K562 (cell line): ENCODE data around the gene ACVR2B. TPM values are rescaled to one million over a fixed set of nuclear protein-coding genes. Genes with fewer than 3 reads are reported as not detected.

ENCODE experiments used
- ATAC-seq: fragments of 200-7000 bp; cut with Tn5 transposase; 3 replicates; pipeline ENCODE4 v1.9.1; 2020; ENCODE audit warnings: moderate library complexity
- BruUV-seq: library from RNA; stranded (reverse); fragments of 400-500 nt; replicated peaks from 2 replicates; lab custom pipeline; 2021; lab: Mats Ljungman, UMichigan
- CTCF ChIA-PET: fragments of 300-600 bp; formaldehyde crosslinking; extraction: SDS; loops from one replicate; lab custom pipeline; 2021; ENCODE audit warnings: low intra/inter-chr PET ratio; lab: Yijun Ruan, JAX
- POLR2A ChIA-PET: fragments of 300-600, 350-650 bp; sonication (Branson Sonifier 250); formaldehyde crosslinking; extraction: SDS; loops from one replicate; lab custom pipeline; 2021; ENCODE audit warnings: antibody characterized with exemption, inconsistent platforms; lab: Yijun Ruan, JAX
- DNase-seq, 4 experiments: peaks; one replicate each; pipeline versions ENCODE4 v3.0.0 to v3.0.0-alpha.2; 2011 to 2018; ENCODE audit warnings: low spot score in 3 of 4, mixed read lengths in 3 of 4; ENCODE audit errors: extremely low read depth in 1 of 4
- FAIRE-seq: peaks from 2 replicates; lab custom pipeline; 2011; peaks lifted over from hg19 to GRCh38; lab: Jason Lieb, UNC
- H2AFZ ChIP-seq: 2 replicates; pipeline ENCODE4 v1.6.0; 2011; ENCODE audit warnings: low read depth, low read length, control low read depth, inconsistent platforms
- H3K27ac ChIP-seq: fragments of 200-600 bp; 3 replicates; pipeline ENCODE4 v1.8.0; 2011; ENCODE audit warnings: low read depth, mild to moderate bottlenecking, control low read depth, inconsistent platforms, low read length, moderate library complexity, mixed read lengths; ENCODE audit errors: extremely low read depth
- H3K27me3 ChIP-seq, 2 experiments: fragments of 300-600 bp in 1 of 2; 2 replicates in 1 of 2; 3 replicates in 1 of 2; pipeline versions ENCODE4 v1.6.0 to v1.8.0; 2011; ENCODE audit warnings: inconsistent platforms in 2 of 2, low read length in 2 of 2, mild to moderate bottlenecking in 1 of 2, mixed read lengths in 1 of 2, moderate library complexity in 1 of 2; ENCODE audit not compliant: control insufficient read depth in 2 of 2, insufficient read depth in 2 of 2
- H3K36me3 ChIP-seq: fragments of 300-600 bp; 3 replicates; pipeline ENCODE4 v1.8.0; 2011; ENCODE audit warnings: mild to moderate bottlenecking, low read length, inconsistent platforms; ENCODE audit not compliant: control insufficient read depth, insufficient read depth
- H3K4me1 ChIP-seq, 2 experiments: fragments of 200-600 bp in 1 of 2; replicated peaks in 1 of 2; 2 replicates in 1 of 2; 3 replicates in 1 of 2; pipeline versions ENCODE4 v1.5.1 to v1.8.0; 2011; ENCODE audit warnings: inconsistent platforms in 2 of 2, low read length in 2 of 2, mild to moderate bottlenecking in 1 of 2, mixed read lengths in 1 of 2, moderate library complexity in 1 of 2; ENCODE audit not compliant: control insufficient read depth in 2 of 2, insufficient read depth in 2 of 2
- H3K4me2 ChIP-seq: 2 replicates; pipeline ENCODE4 v1.6.1; 2011; ENCODE audit warnings: low read length, control low read depth, inconsistent platforms, mixed read lengths; ENCODE audit not compliant: insufficient read depth
- H3K4me3 ChIP-seq: fragments of 200-600 bp; sonication (generic), shearing (Covaris generic); 2 replicates; pipeline ENCODE4 v1.5.1; 2016; ENCODE audit warnings: control low read depth, inconsistent platforms
- H3K79me2 ChIP-seq: fragments of 200-600 bp; 3 replicates; pipeline ENCODE4 v1.8.0; 2011; ENCODE audit warnings: low read length, inconsistent platforms; ENCODE audit not compliant: control insufficient read depth, insufficient read depth
- H3K9ac ChIP-seq, 2 experiments: 2 replicates each; pipeline versions ENCODE4 v1.6.0 to v1.6.1; 2011; ENCODE audit warnings: low read depth in 2 of 2, low read length in 2 of 2, control low read depth in 1 of 2, inconsistent platforms in 1 of 2, mild to moderate bottlenecking in 1 of 2, mixed read lengths in 1 of 2; ENCODE audit not compliant: insufficient read depth in 1 of 2
- H3K9me1 ChIP-seq: one replicate; pipeline ENCODE4 v1.6.0; 2011; ENCODE audit warnings: inconsistent platforms, mild to moderate bottlenecking, low read length, moderate library complexity; ENCODE audit not compliant: control insufficient read depth, insufficient read depth
- H3K9me3 ChIP-seq: replicated peaks from 2 replicates; pipeline ENCODE4 v1.5.1; 2011; ENCODE audit warnings: low read depth, low read length, inconsistent platforms; ENCODE audit not compliant: control insufficient read depth, insufficient read depth
- H4K20me1 ChIP-seq: replicated peaks from 2 replicates; pipeline ENCODE4 v1.6.1; 2011; ENCODE audit warnings: low read length, inconsistent platforms, mixed read lengths; ENCODE audit not compliant: control insufficient read depth, insufficient read depth
- BHLHE40 ChIP-seq: IDR thresholded peaks from 2 replicates; pipeline ENCODE4 v1.6.1; 2011; ENCODE audit warnings: low read length, improper control_type of control experiment
- CBX2 ChIP-seq: fragments of 200-600 bp; sonication (generic); IDR thresholded peaks from one replicate; pipeline ENCODE4 v1.6.1; 2012; ENCODE audit warnings: mild to moderate bottlenecking, low read length, inconsistent platforms; ENCODE audit not compliant: insufficient read depth, poor library complexity, severe bottlenecking
- CBX3 ChIP-seq, 2 experiments: IDR thresholded peaks; 1 replicate in 1 of 2; 2 replicates in 1 of 2; pipeline ENCODE4 v1.6.1; 2012; ENCODE audit warnings: inconsistent platforms in 2 of 2, low read length in 2 of 2, borderline replicate concordance in 1 of 2, control low read depth in 1 of 2
- CBX8 ChIP-seq: fragments of 200-600 bp; sonication (generic); IDR thresholded peaks from 2 replicates; pipeline ENCODE4 v1.6.1; 2012; ENCODE audit warnings: borderline replicate concordance, mixed run types, low read depth, mild to moderate bottlenecking, moderate library complexity, mixed read lengths, low read length, control low read depth, inconsistent platforms; ENCODE audit not compliant: poor library complexity, severe bottlenecking; ENCODE audit errors: extremely low read depth
- DIDO1 ChIP-seq: fragments of 450-650 bp; IDR thresholded peaks from 2 replicates; pipeline ENCODE4 v1.6.1; 2016; ENCODE audit warnings: low read depth, missing biosample characterization, missing genetic modification characterization
- GTF2F1 ChIP-seq: IDR thresholded peaks from 2 replicates; pipeline ENCODE4 v1.6.1; 2011; ENCODE audit warnings: low read depth, low read length, improper control_type of control experiment
- HCFC1 ChIP-seq: IDR thresholded peaks from 2 replicates; pipeline ENCODE4 v1.6.1; 2012; ENCODE audit warnings: low read depth, low read length, improper control_type of control experiment
- PTRF ChIP-seq: fragments of 450-650 bp; IDR thresholded peaks from 2 replicates; pipeline ENCODE4 v1.6.1; 2016; ENCODE audit warnings: mild to moderate bottlenecking, missing genetic modification characterization, missing compliant biosample characterization
- SIX5 ChIP-seq, 2 experiments: IDR thresholded peaks; 2 replicates each; pipeline ENCODE4 v1.6.1; 2011; ENCODE audit warnings: low read length in 2 of 2, borderline replicate concordance in 1 of 2, low read depth in 1 of 2, mild to moderate bottlenecking in 1 of 2, moderate library complexity in 1 of 2; ENCODE audit not compliant: insufficient read depth in 1 of 2
- SMARCE1 ChIP-seq: fragments of 450-650 bp; IDR thresholded peaks from 2 replicates; pipeline ENCODE4 v1.7.1; 2016; ENCODE audit warnings: mild to moderate bottlenecking
- TAL1 ChIP-seq: fragments of 450-650 bp; IDR thresholded peaks from 2 replicates; pipeline ENCODE4 v1.6.1; 2016; ENCODE audit warnings: mild to moderate bottlenecking
- TEAD1 ChIP-seq, 2 experiments: fragments of 450-650 bp in 1 of 2; sonication (generic) in 1 of 2; formaldehyde crosslinking; IDR thresholded peaks; 2 replicates each; pipeline versions ENCODE4 v1.4.0 to v1.8.0; 2020 to 2022; ENCODE audit warnings: mild to moderate bottlenecking in 2 of 2, missing genetic modification reagents in 1 of 2
- WGBS: fragments of 100-300 bp; shearing (Covaris generic); methylation state at CpG from one replicate; pipeline ENCODE4 v1.1.6; 2016; ENCODE audit warnings: low coverage, mixed read lengths; ENCODE audit not compliant: insufficient coverage; ENCODE audit errors: missing lambda C conversion rate; 5-methylcytosine and 5-hydroxymethylcytosine counted together
- in situ Hi-C: fragments of 300-500 bp; cut with MboI; formaldehyde crosslinking; loops from 4 replicates; pipeline ENCODE4 v1.15.0; 2018; ENCODE audit warnings: inconsistent platforms, mixed read lengths
- intact Hi-C: fragments of 100-400 bp; cut with micrococcal nuclease; formaldehyde crosslinking; loops from 2 replicates; pipeline ENCODE4 v1.14.2; 2022
- polyA plus RNA-seq, 8 experiments: library from polyadenylated mRNA; depleted of rRNA in 4 of 8; stranded (reverse) in 5 of 8; unstranded in 3 of 8; fragments of >200 nt; fragmentation: Nextera tagmentation in 2 of 8; fragmentation: Illumina TruSeq in 1 of 8; extraction: Ambion mirVana in 2 of 8; extraction: Trizol in 1 of 8; gene quantifications; 2 replicates each; pipeline versions ENCODE4 v1.2.1 to v1.2.3, GENCODE V29; 2011 to 2014; ENCODE audit warnings: inconsistent platforms in 1 of 8, missing spikeins in 1 of 8
- total RNA-seq, 7 experiments: library from RNA; depleted of rRNA in 6 of 7; stranded (reverse); fragments of >200 nt in 6 of 7; fragmentation: Illumina TruSeq in 2 of 7; extraction: Trizol in 2 of 7; gene quantifications; 2 replicates each; pipeline versions ENCODE4 v1.2.1 to v1.2.3, GENCODE V29; 2011 to 2021; ENCODE audit warnings: low replicate concordance in 1 of 7
- TF ChIP-seq, protein P1 (sequence below): fragments of 200-800 bp; sonication (Bioruptor generic); IDR thresholded peaks from 2 replicates; pipeline ENCODE4 v1.6.1; 2017; ENCODE audit warnings: missing genetic modification characterization, missing compliant biosample characterization
- TF ChIP-seq, protein P2 (sequence below): fragments of 450-650 bp; IDR thresholded peaks from 2 replicates; pipeline ENCODE4 v1.6.1; 2017; ENCODE audit warnings: mild to moderate bottlenecking, moderate library complexity

Gene ACVR2B
- total and polyA plus RNA-seq, 9 of the 15 experiments (the other 6 are each of a cell fraction or from before 2014, with no cell fraction given), result 1.8 to 23.7 (median 7.1) TPM

DNA sequence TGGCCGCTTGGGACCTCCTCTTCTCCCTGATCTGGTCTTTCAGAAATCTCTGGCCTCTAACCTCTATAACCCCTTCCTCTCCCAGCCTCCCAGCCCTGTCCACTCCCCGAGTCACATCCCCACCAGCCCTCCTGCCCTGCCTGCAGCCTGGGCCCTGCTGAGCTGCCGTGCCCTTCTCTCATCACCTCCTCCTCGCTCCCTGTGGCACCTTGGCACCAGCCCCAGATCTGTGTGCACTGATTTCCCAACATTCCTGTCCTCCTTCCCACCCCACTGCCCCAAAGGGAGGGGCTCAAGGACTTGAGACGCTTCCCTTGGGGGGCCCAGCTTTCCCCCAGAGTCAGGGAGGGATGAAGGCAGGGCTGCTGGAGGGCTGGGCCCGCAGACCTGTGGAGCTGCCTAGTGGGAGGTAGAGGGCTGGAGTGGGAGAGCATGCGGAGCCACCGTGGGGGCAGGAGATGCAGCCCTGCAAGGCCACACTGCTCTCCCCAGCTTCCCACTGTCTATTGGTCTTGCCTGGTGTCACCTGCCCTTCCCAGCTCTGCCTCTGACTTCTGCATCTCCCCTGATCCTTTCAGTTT is 85.2 kb downstream of the ACVR2B start:
- POLR2A ChIA-PET, result interaction anchor here (0.8 to 1.3 kb wide), 5 partner anchors 15 to 26 kb away, joined by 3 to 4 read pairs (median 3); no protein-coding TSS in a partner anchor

More for the DNA sequence above, 85.2 kb downstream of the ACVR2B start:
- H4K20me1 ChIP-seq, result peaks cover 5% of the 10 kb centered on the region; the same call in 1 of the 2 replicates
- no peak overlapping the region for H3K4me2 ChIP-seq
- in situ Hi-C loops, result no loop called here
- H3K27ac ChIP-seq, result no peak overlapping the region
- ATAC-seq, result no peak; the same call in 1 of the 3 replicates
- peaks cover 14 to 34% of the 10 kb centered on the region in 2 experiments; a peak in 4 of 5 replicates for H3K27me3 ChIP-seq
- CTCF ChIA-PET, result no interaction called here
- no peak for DNase-seq
- WGBS, result 5% methylated on average over 8 of the region's 8 CpGs
- no TSS peak for BruUV-seq
- no peak overlapping the region for H2AFZ ChIP-seq
- H3K79me2 ChIP-seq, result no peaks in the 10 kb centered on the region
- H3K9me1 ChIP-seq, result no peaks in the 10 kb centered on the region
- peaks cover under 1 to 8% of the 10 kb centered on the region in 2 experiments; a peak in 2 of 5 replicates for H3K4me1 ChIP-seq
- no peak overlapping the region for H3K4me3 ChIP-seq
- TF ChIP-seq, protein P1, sequence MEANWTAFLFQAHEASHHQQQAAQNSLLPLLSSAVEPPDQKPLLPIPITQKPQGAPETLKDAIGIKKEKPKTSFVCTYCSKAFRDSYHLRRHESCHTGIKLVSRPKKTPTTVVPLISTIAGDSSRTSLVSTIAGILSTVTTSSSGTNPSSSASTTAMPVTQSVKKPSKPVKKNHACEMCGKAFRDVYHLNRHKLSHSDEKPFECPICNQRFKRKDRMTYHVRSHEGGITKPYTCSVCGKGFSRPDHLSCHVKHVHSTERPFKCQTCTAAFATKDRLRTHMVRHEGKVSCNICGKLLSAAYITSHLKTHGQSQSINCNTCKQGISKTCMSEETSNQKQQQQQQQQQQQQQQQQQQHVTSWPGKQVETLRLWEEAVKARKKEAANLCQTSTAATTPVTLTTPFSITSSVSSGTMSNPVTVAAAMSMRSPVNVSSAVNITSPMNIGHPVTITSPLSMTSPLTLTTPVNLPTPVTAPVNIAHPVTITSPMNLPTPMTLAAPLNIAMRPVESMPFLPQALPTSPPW (CRISPR knock-in tag), result no peak
- TF ChIP-seq TAL1 (no peak), HCFC1 (no peak), SMARCE1 (no peak), CBX8 (no peak), CBX3 (IDR thresholded peaks at IDR 0.05; ENCODE audit: borderline replicate concordance in 1 of 2, low read length in 2 of 2) (no peak), BHLHE40 (no peak), CBX2 (no peak), SIX5 (IDR thresholded peaks at IDR 0.05; ENCODE audit: borderline replicate concordance in 1 of 2, insufficient read depth in 1 of 2, low read depth in 1 of 2, low read length in 2 of 2) (no peak), GTF2F1 (no peak), PTRF (tag) (no peak), DIDO1 (tag) (no peak), TEAD1 (CRISPR knock-in tag; IDR thresholded peaks at IDR 0.05) (no peak)
- TF ChIP-seq, protein P2, sequence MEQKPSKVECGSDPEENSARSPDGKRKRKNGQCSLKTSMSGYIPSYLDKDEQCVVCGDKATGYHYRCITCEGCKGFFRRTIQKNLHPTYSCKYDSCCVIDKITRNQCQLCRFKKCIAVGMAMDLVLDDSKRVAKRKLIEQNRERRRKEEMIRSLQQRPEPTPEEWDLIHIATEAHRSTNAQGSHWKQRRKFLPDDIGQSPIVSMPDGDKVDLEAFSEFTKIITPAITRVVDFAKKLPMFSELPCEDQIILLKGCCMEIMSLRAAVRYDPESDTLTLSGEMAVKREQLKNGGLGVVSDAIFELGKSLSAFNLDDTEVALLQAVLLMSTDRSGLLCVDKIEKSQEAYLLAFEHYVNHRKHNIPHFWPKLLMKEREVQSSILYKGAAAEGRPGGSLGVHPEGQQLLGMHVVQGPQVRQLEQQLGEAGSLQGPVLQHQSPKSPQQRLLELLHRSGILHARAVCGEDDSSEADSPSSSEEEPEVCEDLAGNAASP, result no peak
- no peaks in the 10 kb centered on the region for H3K9me3 ChIP-seq
- no peaks in the 10 kb centered on the region for H3K36me3 ChIP-seq
- intact Hi-C loops, result no loop called here
- H3K9ac ChIP-seq, result 0 out of 4 replicates have a peak overlapping the region, but pooled peaks of 1 of the 2 experiments have one; percentile 5
- no peak for FAIRE-seq
